GF-D8 (cell line): ENCODE data around the gene EZH1.
A peak's percentile ranks its signal among the peaks of the same experiment; 100 is the strongest.
"Not testable (repeated sequence)": the region's sequence is repeated elsewhere in the genome, so short reads cannot be mapped to it uniquely, and the experiment has no call there.

ENCODE experiments used
- DNase-seq: peaks from one replicate; lab custom pipeline; 2025; lab: John Stamatoyannopoulos, UW

EZH1 gene

DNA sequence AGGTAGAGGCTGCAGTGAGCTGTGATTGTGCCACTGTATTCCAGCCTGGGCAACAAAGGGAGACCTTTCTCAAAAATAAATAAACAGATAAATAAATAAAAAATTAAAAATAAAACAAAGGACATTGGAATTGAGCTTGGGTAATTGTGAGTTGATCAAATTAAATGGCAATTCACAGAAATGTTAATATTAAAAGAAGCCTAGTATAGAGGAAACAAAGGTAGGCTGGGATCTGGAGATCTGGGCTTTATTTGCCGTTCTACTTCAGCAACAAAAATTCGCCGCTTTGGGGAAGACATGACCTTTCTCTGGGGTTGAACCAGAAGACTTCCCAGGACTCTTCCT is 28.1 kb upstream of the EZH1 start:
- no peak for DNase-seq

DNA sequence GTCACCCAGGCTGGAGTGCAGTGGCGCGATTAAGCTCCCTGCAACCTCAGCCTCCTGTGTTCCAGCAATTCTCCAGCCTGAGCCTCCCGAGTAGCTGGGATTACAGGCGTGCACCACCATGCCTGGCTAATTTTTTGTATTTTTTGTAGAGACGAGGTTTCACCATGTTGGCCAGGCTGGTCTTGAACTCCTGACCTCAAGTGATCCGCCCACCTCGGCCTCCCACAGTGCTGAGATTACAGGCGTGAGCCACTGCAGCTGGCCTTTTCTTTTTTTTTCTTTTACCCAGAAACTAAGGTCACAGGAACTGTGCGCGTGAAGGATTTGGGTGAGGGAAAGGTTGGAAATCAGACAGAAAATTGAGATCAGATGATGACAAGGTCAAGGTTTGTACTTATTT is 25.1 kb upstream of the EZH1 start:
- not testable (repeated sequence) for DNase-seq

DNA sequence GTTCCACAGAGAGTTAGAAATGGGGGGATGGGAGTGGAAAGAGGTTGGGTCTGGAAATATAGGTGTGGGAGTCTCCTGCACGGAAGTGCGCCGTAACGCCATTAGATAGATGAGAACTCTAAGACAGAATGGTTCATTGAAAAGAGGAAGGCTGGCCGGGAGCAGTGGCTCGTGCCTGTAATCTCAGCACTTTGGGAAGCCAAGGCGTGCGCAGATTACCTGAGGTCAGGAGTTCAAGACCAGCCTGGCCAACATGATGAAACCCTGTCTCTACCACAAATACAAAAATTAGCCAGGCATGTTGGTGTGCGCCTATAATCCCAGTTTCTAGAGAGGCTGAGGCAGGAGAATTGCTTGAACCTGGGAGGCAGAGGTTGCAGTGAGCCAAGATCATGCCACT is 23.2 kb upstream of the EZH1 start:
- not testable (repeated sequence) for DNase-seq

DNA sequence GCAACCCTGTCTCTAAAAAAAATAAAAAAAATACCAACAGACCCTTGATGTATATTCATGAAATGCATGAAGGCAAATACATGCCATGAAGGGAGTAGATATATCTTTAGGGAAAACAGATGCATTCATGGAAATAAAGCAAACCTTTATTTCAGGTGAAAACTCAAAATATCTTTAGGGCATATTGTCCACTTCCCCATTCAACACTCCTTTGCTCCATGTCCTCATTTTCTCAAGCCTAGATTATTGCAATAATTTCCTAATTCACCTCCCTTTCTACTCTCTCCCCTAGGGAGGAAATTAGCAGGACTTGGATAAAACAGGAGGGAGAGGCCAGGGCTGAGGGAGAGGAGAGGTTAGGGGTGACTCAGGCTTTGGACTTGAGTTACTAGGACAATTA is 22.7 kb upstream of the EZH1 start:
- DNase-seq, result no peak

DNA sequence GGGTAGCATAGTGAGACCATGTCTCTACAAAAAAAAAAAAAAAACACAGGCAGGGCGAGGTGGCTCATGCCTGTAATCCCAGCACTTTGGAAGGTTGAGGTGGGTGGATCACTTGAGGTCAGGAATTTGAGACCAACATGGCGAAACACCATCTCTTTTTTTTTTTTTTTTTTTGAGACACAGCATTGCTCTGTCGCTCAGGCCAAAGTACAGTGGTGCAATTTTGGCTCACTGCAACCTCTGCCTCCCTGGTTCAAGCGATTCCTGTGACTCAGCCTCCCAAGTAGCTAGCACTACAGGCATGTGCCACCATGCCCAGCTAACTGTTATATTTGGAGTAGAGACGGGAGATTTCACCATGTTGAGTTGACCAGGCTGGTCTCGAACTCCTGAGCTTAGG is 21.3 kb upstream of the EZH1 start:
- DNase-seq, result no peak

DNA sequence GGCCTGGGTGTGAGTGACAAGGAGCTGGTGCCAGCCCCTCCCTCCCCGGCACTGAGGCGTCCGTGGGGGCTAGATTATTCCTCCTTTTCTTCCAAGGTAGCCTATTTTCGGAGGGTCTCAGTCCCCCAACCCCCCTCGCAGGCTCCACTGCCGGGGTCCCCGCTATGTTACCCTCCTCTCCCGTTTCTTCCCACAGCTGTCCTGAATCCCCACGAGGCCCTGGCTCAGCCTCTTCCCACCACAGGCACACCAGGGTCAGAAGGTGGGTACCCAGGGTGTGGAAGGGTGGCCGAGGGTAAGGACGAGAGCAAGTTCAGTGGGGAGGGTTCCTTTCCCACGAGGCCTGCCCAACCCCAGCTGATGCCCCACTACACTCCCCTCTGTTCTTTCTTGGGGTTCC is 16.8 kb upstream of the EZH1 start:
- no peak for DNase-seq

DNA sequence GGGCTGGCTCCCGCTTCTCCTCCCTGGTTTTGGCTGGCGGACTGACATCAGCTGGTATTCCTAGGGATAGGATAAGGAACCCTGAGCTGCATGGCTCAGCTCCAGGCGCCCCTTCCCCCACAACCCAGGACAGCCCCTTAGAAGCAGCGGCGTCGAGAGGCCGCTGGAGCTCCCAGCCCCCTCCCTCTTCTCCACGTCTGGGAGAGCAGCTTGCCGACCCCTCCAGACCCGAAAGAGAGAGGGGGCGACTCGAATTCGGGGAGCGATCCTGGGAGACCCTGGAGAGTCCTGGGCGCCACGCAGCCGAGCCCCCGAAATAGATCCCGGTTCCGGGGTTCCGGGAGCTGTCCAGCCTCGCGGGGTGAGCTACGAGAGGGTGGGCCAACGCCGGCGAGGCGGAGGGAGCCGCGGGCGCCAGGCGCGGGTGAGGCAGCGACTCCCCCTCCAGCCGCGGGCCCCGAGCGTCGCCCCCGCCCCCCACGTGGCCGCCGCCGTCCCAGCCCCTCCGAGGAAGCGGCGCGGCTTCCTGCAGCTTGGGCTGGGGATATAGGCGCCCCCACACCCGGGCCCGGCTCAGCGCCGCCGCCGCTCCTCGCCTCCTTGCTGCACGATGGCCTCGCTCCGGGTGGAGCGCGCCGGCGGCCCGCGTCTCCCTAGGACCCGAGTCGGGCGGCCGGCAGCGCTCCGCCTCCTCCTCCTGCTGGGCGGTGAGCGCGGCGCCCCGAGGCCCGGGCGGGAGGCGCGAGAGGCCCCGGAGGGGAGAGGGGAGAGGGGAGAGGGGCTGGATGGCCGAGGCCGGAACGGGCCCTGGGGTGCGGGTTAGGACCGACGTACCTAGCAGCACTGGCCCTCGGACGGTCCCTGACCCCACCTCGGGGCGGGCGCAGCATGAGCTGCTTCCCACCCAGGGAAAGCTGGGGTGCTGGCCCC is 16.1 kb upstream of the EZH1 start, which contains the start of gene RAMP2:
Gene RAMP2, plus strand, starts transcription at position 576 of the 930 bp plus-strand sequence. Its CDS starts 35 bp downstream, at position 611.
- DNase-seq, result no peak

DNA sequence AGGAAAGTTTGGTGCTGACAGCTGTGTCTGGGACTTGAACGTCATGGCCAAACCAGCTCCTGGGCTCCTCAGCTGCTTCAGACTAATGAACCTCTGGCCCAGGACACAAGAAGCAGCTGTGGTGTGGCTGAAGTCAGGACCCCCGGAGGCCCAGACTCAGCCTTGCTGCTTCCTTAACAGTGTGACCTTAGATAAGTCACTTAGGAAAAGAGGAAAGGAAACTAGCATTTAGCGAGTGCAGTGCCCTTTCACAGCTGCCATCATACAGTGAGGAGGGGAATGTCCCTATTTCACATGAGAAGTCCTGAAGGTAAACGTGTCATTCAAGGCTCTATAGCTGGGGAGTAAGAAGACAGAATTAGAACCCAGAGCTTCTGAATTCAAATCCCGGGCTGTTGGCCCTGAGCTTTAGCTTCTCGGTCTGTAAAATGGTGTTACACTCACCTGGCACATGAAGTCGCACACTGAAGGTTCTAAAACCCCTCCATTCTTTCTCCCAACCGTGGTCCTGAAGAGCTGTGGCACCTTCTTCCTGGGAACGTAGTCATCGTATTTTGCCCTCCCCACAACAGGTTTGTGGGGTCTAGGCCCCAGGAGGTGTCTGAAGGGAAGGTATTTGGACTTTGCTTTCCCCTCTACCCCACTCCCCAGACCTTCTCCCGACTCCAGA is 15.3 kb upstream of the EZH1 start:
- no peak for DNase-seq

DNA sequence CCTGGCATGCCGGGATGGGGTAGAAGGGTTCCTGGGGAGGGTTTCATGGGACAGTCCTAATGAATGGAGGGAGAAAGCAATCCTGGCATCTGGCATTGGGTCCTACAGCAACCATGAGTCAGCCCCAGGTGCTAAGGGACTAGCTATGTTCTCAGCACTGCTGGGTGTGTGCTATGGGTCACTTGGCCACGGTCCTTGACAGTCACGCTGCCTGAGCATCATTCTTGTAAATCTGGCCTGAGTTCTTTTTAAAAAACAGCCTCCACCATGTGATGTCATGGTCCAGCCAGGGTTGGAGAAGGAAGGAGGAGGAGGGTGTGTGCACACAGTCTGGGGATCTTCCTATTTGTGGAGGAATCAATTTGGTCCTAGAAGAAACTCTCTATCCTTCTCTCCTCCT is 9.9 kb upstream of the EZH1 start:
- no peak for DNase-seq

DNA sequence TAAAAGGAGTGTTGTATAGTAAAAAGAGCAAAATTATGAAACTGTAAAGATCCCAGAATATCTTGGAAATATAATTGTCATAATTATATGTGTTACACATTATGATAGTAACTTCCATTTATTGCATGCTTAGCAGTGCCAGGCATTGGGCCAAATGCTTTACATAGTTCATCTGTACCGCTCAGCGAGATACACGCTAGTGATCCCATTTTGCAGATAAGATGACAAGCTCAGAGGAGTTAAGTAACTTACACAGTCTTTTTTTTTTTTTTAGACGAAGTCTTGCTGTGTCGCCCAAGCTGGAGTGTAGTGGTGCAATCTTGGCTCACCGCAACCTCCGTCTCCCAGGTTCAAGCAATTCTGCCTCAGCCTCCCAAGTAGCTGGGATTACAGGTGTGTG is 6.8 kb upstream of the EZH1 start:
- DNase-seq, result no peak

DNA sequence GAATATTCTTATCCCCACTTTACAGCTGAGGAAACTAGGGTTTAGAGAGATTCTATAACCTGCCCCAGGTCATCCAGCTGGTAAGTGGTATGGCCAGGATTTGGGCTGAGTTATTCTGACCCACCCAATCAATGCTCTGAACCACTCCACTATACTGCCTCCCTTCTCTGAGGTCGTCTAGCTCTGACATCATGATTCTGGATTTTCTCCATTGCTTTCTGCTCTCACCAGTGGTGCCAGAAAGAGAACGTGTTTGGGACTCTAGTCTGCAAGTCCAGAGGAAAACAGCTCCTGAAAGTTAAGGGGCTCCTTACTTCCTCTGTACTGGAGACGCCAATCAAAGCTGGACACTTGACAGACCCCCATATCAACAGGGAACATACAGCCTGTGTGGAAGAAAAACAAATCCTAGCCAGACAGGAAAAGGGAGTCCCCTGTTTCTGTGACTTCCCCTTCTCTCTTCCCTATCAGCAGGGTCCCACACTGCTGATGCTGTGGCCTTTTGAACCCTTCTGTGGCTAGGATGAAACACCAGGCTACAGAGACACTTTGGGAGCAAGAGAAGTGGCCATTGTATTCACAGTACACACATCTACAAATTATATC is 6.0 kb upstream of the EZH1 start:
- DNase-seq, result peak; percentile 8

DNA sequence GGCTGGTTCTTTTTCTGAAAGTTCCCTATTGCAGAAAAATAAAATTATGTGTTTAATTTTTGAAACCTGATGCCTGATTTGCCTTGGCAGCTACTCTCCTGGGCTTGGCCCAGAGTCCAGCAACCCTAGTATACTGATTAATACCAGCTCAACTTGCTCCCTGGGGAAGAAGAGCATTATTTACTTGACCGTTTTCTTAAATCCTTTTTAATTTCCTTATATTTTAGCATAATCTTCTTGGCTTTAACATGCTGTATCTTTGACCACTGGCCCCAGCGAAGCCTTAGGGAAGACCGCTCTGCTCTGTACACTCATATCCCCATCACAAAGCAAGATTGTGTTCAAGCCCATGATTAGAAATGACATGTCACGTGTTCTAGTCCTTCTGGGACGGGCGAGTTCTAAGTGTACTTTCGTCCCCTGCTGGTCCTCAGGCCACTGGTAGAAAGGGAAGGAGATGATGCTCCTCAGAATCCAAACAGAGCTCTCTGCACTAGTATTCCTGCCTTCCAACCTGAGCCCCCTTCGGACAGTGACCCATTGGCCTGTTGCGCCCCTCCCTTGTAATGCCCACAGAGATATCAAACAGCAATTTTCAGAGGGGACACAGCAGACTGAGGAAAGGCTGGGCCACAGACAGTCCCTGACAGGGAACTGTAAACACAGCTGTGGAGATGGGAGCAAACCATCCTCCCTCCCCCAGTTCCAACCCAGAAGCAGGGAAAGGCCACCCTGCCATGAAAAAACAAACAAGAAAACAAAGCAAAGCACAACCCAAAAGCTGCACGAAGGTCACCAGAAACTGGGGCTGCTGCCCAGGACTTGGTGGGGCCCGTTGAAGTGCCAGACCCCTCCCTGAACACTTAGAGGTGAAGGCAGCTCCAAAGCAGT is 4.3 kb upstream of the EZH1 start:
- no peak for DNase-seq

DNA sequence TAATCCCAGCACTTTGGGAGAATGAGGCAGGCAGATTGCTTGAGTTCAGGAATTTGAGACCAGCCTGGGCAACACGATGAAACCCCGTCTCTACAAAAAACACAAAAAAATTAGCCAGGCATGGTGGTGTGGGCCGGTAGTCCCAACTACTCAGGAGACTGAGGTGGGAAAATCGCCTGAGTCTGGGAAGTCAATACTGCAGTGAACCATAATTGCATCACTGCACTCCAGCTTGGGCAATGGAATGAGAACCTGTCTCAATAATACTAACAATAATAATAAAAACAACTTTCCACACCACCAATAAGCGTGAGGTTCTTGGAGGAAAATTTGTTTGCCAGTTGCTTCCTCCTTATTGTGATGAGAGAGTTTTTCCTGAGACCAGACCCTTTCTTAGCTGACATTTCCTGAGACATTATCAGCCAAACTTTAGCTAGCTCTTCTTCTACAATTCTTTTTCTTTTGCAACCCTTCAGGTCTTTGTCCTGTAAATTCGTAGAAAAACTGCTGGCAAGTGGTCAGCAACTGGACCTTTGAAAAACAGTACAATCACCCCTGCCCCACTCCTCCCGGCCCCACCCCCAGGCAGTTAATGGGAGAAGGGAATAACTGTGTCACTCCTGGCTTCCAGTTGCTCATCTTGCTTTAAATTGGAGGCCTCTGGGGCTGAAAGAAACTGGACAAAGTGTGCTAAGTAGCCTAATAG is 3.5 kb upstream of the EZH1 start:
- no peak for DNase-seq

DNA sequence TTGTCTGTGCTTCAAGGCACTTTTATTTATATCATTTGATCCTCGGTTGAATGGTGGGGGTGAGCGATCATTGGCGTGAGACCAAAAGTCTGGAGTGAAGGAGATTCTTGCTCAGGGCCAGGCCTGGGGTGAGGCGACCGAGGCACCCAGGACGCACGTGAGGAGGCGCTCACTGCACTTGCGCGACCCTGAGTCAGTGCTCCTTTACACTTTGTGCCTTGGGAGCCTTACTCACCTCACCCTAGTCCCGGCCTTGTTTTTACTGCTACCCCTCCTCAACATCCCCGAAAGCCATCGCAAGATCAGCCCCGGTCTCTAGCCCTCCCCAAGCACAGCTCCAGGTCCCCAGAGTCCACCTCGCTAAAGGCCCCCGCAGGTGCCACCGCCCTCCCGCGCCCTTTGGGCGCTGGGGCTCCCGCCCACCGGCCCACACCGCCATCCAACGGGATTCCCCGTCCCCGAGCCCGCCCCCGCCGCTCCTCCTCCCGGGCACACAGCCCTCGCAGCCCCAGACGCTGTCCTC is 496 bp downstream of the EZH1 start:
- peak; percentile 51 for DNase-seq

DNA sequence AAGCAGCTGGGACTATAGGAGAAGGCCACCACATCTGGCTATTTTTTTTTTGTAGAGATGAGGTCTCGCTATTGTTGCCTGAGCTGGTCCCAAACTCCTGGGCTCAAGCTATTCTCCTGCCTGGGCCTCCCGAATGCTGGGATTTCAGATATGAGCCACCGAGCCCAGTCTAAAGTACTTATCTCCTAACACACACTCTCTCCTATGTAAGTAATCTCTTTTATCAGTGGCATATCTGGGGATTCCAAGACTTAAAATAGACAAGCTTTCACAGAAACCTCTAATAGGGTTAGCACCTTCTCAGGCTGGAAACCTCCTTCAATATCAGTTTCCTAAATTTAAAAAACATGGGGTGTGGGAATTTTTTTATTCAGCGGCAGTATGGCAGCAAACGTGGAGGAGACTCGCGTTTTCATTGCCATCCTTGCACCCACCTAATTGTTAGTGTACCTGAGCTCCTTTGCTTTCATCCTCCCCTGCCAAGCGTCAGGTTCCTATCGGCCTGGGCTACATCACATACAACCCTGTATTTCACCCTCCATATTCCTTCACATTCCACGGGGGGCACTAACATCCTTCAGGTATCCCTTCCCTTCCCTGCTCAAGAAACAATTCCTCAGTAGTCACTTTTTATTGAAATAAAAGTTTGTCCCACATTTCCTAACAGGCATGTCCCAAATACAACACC is 1.1 kb downstream of the EZH1 start:
- DNase-seq, result no peak

DNA sequence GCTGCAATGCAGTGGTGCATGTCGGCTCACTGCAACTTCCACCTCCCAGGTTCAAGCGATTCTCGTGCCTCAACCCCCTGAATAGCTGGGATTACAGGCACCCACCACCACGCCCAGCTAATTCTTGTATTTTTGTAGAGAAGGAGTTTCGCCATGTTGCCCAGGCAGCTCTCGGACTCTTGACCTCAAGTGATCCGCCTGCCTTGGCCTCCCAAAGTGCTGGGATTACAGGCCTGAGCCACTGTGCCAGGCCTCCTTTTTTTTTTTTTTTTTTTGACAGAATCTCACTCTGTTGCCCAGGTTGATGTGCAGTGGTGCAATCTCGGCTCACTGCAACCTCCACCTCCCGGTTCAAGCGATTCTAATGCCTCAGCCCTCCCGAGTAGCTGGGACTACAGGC is 1.9 kb downstream of the EZH1 start:
- not testable (repeated sequence) for DNase-seq

DNA sequence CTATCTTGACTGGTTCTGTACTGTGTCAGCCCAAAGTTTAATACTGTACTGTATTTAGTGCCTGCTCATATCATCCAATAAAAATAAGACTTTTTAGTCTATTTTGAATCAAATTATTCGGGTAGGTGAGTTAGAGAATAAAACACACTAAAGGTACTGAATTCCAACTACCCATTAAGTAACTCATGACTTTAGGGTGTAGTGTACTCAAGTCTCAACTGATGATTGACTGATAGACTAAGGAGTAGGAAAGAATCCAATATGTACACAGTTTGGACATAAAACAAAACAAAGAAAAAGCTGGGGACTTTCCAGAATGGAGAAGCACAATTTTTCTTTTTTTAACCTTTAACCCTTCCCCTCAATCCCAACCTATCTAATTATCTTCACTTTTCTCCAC is 4.1 kb downstream of the EZH1 start:
- DNase-seq, result no peak

DNA sequence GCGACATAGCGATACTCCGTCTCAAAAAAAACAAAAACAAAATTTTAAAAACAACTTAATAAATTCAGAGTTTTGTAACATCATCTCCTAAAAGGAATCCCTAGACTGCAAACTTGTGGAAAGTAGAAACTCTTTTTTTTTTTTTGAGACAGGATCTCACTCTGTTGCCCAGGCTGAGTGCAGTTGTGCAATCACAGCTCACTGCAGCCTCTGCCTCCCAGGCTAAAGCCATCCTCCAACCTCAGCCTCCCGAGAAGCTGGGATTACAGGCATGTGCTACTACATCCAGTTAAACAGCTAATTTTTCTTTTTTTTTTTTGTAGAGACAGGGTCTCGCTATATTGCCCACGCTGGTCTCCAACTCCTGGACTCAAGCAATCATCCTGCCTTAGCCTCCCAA is 19.7 kb downstream of the EZH1 start:
- no peak for DNase-seq

DNA sequence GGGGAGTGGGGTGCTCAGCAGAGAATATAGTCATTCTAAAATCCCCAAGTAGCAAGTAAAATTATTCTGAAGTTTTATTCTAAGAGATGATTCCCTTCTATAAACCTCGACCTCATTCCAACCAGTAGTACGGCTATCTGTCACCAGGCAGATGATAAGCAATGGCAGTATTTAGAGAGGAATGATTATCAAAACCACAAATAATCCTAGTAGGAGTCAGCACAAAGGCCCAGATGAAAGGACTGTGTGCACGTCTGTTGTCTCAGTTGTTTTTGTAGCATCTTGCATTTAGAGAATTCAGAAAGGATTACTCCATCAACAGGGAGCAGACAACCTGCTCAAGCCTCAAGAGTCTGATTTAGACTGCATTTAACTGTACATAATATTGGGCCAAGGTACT is 21.2 kb downstream of the EZH1 start:
- DNase-seq, result no peak

DNA sequence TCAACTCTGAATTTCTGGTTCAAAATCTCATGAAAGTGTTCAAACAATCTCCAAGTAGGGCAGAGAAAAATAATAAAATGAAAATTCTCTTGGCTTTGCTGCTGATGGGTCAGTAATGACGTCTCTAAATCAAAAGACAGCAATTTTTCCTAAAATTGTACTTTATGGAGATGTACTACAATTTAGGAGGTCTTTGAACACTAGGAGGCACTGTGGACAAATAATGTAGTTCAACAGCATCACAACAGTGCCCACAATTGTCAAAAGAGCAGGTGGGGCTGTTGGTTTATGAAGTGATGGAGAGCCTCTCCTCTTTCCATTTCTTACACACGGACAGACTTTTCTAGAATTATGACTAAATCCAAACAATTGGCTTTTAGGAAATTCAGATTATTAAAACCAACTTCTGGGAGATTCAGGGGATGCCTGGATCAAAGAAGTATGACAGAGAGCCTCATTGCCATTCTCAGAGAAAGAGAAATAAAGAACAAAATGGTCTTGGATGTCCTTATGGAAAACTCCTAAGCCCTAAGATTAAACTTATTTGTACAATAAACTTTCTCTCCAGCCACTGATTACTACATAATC is 23.8 kb downstream of the EZH1 start:
- DNase-seq, result peak; percentile 17
